ENCODE results near the gene HNRNPAB.

GRCh38 chr5:178201221-178201926 is 3.0 kb upstream of the HNRNPAB start:
- TF ChIP-seq EZH2 (IDR thresholded peaks at IDR 0.05; ENCODE audit: insufficient read depth, poor library complexity, severe bottlenecking) = no peak
- no peak for TF ChIP-seq EZH2phosphoT487 (IDR thresholded peaks at IDR 0.05; ENCODE audit: insufficient read depth, low read depth)
